IPS-NIHi7 (cell line): ENCODE measurements around the gene RFX1.
"Not testable (repeated sequence)": the region's sequence is repeated elsewhere in the genome, so short reads cannot be mapped to it uniquely, and the experiment has no call there.

Source experiments
- DNase-seq: peaks from one replicate; pipeline ENCODE4 v3.0.0; 2012; ENCODE audit warnings: mixed read lengths; ENCODE audit errors: extremely low spot score

The RFX1 gene

GRCh38 chr19:13935765-13936510 is 70.2 kb downstream of the RFX1 start:
- peak; percentile 75 for DNase-seq

- no peak for DNase-seq
Measured at GRCh38 chr19:13934785-13935109, 71.4 kb downstream of the RFX1 start.

- no peak for DNase-seq
Measured at GRCh38 chr19:13932911-13933393, 73.2 kb downstream of the RFX1 start.

- peak; percentile 5 for DNase-seq
Measured at GRCh38 chr19:13932149-13932637, 73.9 kb downstream of the RFX1 start.

- DNase-seq, result no peak
Measured at GRCh38 chr19:13931391-13932148, 74.5 kb downstream of the RFX1 start.

- peak; percentile 5 for DNase-seq
Measured at GRCh38 chr19:13930402-13930801, 75.7 kb downstream of the RFX1 start.

GRCh38 chr19:13929956-13930355 is 76.2 kb downstream of the RFX1 start:
- DNase-seq, result peak; percentile 14

GRCh38 chr19:13929340-13929739 is 76.8 kb downstream of the RFX1 start:
- peak; percentile 10 for DNase-seq

GRCh38 chr19:13926715-13927114 is 79.4 kb downstream of the RFX1 start:
- no peak for DNase-seq

GRCh38 chr19:13926010-13926409 is 80.1 kb downstream of the RFX1 start:
- no peak for DNase-seq

GRCh38 chr19:13923194-13923987 is 82.7 kb downstream of the RFX1 start:
- peak; percentile 3 for DNase-seq

GRCh38 chr19:13922118-13922517 is 84.0 kb downstream of the RFX1 start:
- DNase-seq, result not testable (repeated sequence)

- DNase-seq, result peak; percentile 61
Measured at GRCh38 chr19:13920940-13921747, 85.0 kb downstream of the RFX1 start.

GRCh38 chr19:13920524-13920923 is 85.6 kb downstream of the RFX1 start:
- DNase-seq, result no peak

GRCh38 chr19:13918726-13919411 is 87.3 kb downstream of the RFX1 start:
- DNase-seq, result peak; percentile 70

- DNase-seq, result no peak
Measured at GRCh38 chr19:13917888-13918406, 88.2 kb downstream of the RFX1 start.

- DNase-seq, result no peak
Measured at GRCh38 chr19:13914777-13915176, 91.3 kb downstream of the RFX1 start.

GRCh38 chr19:13913352-13913751 is 92.8 kb downstream of the RFX1 start:
- DNase-seq, result no peak
